Caco-2 (cell line): ENCODE measurements around the gene MCU. TPM values are rescaled to one million over a fixed set of nuclear protein-coding genes. Genes with fewer than 3 reads are reported as not detected.

ENCODE experiments used
- BruUV-seq: library from RNA; stranded (reverse); fragments of 400-500 nt; replicated peaks from 2 replicates; lab custom pipeline; 2021; lab: Mats Ljungman, UMichigan
- CTCF ChIA-PET: fragments of 300-600 bp; sonication (Branson Sonifier 250); formaldehyde crosslinking; loops from one replicate; lab custom pipeline; 2022; ENCODE audit warnings: antibody characterized with exemption; lab: Charles Lee
- POLR2A ChIA-PET: fragments of 300-600 bp; sonication (Branson Sonifier 250); formaldehyde crosslinking; loops from one replicate; lab custom pipeline; 2022; ENCODE audit warnings: antibody characterized with exemption; lab: Charles Lee
- DNase-seq, 2 experiments: peaks; one replicate each; pipeline versions ENCODE4 v3.0.0 to v3.0.0-alpha.2; 2020 to 2022
- H3K27me3 ChIP-seq: replicated peaks from 2 replicates; pipeline ENCODE4 v1.6.0; 2011; ENCODE audit warnings: low read length; ENCODE audit not compliant: control insufficient read depth, insufficient read depth
- H3K36me3 ChIP-seq: 2 replicates; pipeline ENCODE4 v1.5.1; 2011; ENCODE audit warnings: low read length; ENCODE audit not compliant: control insufficient read depth, insufficient read depth
- H3K4me1 ChIP-seq: fragments of 250-450 bp; sonication (Bioruptor Pico); 2 replicates; pipeline ENCODE4 v1.5.1; 2020; ENCODE audit warnings: mild to moderate bottlenecking
- H3K4me3 ChIP-seq: 2 replicates; pipeline ENCODE4 v1.5.1; 2011; ENCODE audit warnings: low read depth, mild to moderate bottlenecking, control low read depth, low read length
- H3K9me3 ChIP-seq: fragments of 250-450 bp; sonication (Bioruptor Pico); 2 replicates; pipeline ENCODE4 v1.5.1; 2020; ENCODE audit warnings: mild to moderate bottlenecking, moderate library complexity
- H3K27ac Mint-ChIP-seq: one replicate; pipeline ENCODE4 v1.8.0; 2022; ENCODE audit warnings: mixed read lengths; ENCODE audit not compliant: unreplicated experiment
- H3K27me3 Mint-ChIP-seq: one replicate; pipeline ENCODE4 v1.8.0; 2022; ENCODE audit warnings: mixed read lengths; ENCODE audit not compliant: insufficient read depth, unreplicated experiment
- H3K36me3 Mint-ChIP-seq: one replicate; pipeline ENCODE4 v1.8.0; 2022; ENCODE audit warnings: mild to moderate bottlenecking, mixed read lengths; ENCODE audit not compliant: insufficient read depth, unreplicated experiment
- H3K4me1 Mint-ChIP-seq: one replicate; pipeline ENCODE4 v1.8.0; 2022; ENCODE audit warnings: low read depth, mixed read lengths; ENCODE audit not compliant: unreplicated experiment
- H3K4me3 Mint-ChIP-seq: one replicate; pipeline ENCODE4 v1.8.0; 2022; ENCODE audit warnings: mild to moderate bottlenecking, moderate library complexity, mixed read lengths; ENCODE audit not compliant: unreplicated experiment
- H3K9me3 Mint-ChIP-seq: one replicate; pipeline ENCODE4 v1.8.0; 2022; ENCODE audit warnings: mixed read lengths; ENCODE audit not compliant: unreplicated experiment
- CTCF ChIP-seq, 2 experiments: fragments of 200-600 bp in 1 of 2; IDR thresholded peaks; 1 replicate in 1 of 2; 2 replicates in 1 of 2; pipeline versions ENCODE4 v1.5.1 to v1.8.0; 2011 to 2022; ENCODE audit warnings: antibody characterized with exemption in 1 of 2, control low read depth in 1 of 2, inconsistent platforms in 1 of 2, low read depth in 1 of 2, low read length in 1 of 2, mild to moderate bottlenecking in 1 of 2, moderate library complexity in 1 of 2; ENCODE audit not compliant: insufficient read depth in 1 of 2, severe bottlenecking in 1 of 2, unreplicated experiment in 1 of 2
- intact Hi-C: fragments of 100-400 bp; cut with micrococcal nuclease; formaldehyde crosslinking; loops from one replicate; pipeline ENCODE4 v1.10.0; 2022; ENCODE audit not compliant: unreplicated experiment
- total RNA-seq: library from RNA; stranded (reverse); gene quantifications from 2 replicates; pipeline ENCODE4 v1.2.3, GENCODE V29; 2022

Gene MCU
- total RNA-seq, 1 experiment from 2014 or later, result 62.5 TPM

DNA sequence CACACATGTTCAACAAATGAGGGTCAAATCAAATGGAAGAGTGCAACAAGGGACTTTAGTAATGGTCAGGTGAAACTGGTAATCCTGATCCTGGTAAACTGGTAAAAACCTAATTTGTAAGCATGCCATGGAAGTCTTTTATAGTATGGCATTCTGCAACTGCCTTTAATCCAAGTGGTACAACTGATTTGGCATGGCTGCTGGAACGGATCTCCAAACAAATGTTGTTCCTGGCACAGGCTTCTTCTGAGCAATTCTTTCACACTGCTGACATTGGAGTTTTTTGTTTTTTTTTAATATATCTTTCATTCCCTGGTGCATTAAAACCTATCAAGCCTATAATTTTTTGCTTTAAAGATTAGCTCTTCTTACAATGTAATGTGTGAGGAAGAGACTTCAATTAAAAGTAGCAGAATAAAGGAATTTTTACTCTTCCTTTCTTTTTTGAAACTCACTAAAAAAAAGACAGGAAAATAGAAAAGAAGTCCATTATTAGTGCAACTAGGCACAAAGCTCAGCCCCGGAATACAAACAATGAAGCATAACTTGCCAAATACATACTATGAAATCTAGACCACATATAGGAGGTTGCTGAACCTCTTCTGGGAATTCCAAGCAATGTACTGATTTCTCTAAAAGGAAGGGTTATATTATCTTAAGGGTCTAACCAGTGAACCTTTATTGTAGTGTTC is 122.3 kb downstream of the MCU start:
- no peak overlapping the region for H3K4me3 ChIP-seq
- H3K4me1 ChIP-seq, result peaks cover 9% of the 10 kb centered on the region
- intact Hi-C loops, result no loop called here
- POLR2A ChIA-PET, result interaction anchor here (0.5 to 1.5 kb wide), 2 partner anchors 80 to 122 kb away, joined by 5 to 6 read pairs; partner anchors contain the start of gene MCU
- H3K27me3 ChIP-seq, result no peaks in the 10 kb centered on the region
- CTCF ChIA-PET, result no interaction called here
- no peaks in the 10 kb centered on the region for H3K36me3 ChIP-seq
- no peak for DNase-seq
- no TSS peak for BruUV-seq
- Mint-ChIP-seq H3K27ac (no peak overlapping the region), H3K9me3 (no peaks in the 10 kb centered on the region), H3K27me3 (no peaks in the 10 kb centered on the region), H3K36me3 (peaks cover 5% of the 10 kb centered on the region), H3K4me1 (peaks cover 15% of the 10 kb centered on the region), H3K4me3 (no peak overlapping the region)
- no peak for TF ChIP-seq CTCF (IDR thresholded peaks at IDR 0.05; ENCODE audit: insufficient read depth in 1 of 2, low read depth in 1 of 2, low read length in 1 of 2, severe bottlenecking in 1 of 2, unreplicated experiment in 1 of 2)
- no peaks in the 10 kb centered on the region for H3K9me3 ChIP-seq

GRCh38 chr10:72816565-72816964 is 124.6 kb downstream of the MCU start:
- ChIA-PET POLR2A (no interaction called here), CTCF (no interaction called here)
- Mint-ChIP-seq H3K27me3 (no peaks in the 10 kb centered on the region), H3K4me1 (peaks cover 16% of the 10 kb centered on the region), H3K36me3 (no peaks in the 10 kb centered on the region), H3K4me3 (no peak overlapping the region), H3K9me3 (no peaks in the 10 kb centered on the region), H3K27ac (no peak overlapping the region)
- Histone ChIP-seq H3K4me1 (peaks cover 9% of the 10 kb centered on the region), H3K4me3 (no peak overlapping the region), H3K27me3 (no peaks in the 10 kb centered on the region), H3K36me3 (no peaks in the 10 kb centered on the region), H3K9me3 (no peaks in the 10 kb centered on the region)
- no peak for TF ChIP-seq CTCF (IDR thresholded peaks at IDR 0.05; ENCODE audit: insufficient read depth in 1 of 2, low read depth in 1 of 2, low read length in 1 of 2, severe bottlenecking in 1 of 2, unreplicated experiment in 1 of 2)
- no TSS peak for BruUV-seq
- intact Hi-C loops, result no loop called here
- DNase-seq, result peak in 1 of 2 experiments; percentile 14

GRCh38 chr10:72818076-72818475 is 126.1 kb downstream of the MCU start:
- Mint-ChIP-seq H3K9me3 (no peaks in the 10 kb centered on the region), H3K4me1 (peaks cover 8% of the 10 kb centered on the region)

More at GRCh38 chr10:72818076-72818475, 126.1 kb downstream of the MCU start:
- no peak overlapping the region for H3K4me3 Mint-ChIP-seq
- intact Hi-C loops, result no loop called here
- no peak overlapping the region for H3K27ac Mint-ChIP-seq
- Histone ChIP-seq H3K4me3 (no peak overlapping the region), H3K36me3 (no peaks in the 10 kb centered on the region), H3K4me1 (peaks cover under 1% of the 10 kb centered on the region; the same call in 1 of the 2 replicates), H3K27me3 (no peaks in the 10 kb centered on the region), H3K9me3 (peaks cover 8% of the 10 kb centered on the region)
- DNase-seq, result no peak
- no peak for TF ChIP-seq CTCF (IDR thresholded peaks at IDR 0.05; ENCODE audit: insufficient read depth in 1 of 2, low read depth in 1 of 2, low read length in 1 of 2, severe bottlenecking in 1 of 2, unreplicated experiment in 1 of 2)
- CTCF ChIA-PET, result no interaction called here
- no peaks in the 10 kb centered on the region for H3K27me3 Mint-ChIP-seq
- H3K36me3 Mint-ChIP-seq, result no peaks in the 10 kb centered on the region
- BruUV-seq, result no TSS peak
- POLR2A ChIA-PET, result no interaction called here
